NCI-H128 (cell line): ENCODE results near the gene PTP4A2.
"Not testable (repeated sequence)": the region's sequence is repeated elsewhere in the genome, so short reads cannot be mapped to it uniquely, and the experiment has no call there.

Experiments
- DNase-seq: peaks from one replicate; lab custom pipeline; 2025; ENCODE audit not compliant: unreplicated experiment; lab: John Stamatoyannopoulos, UW

PTP4A2 gene

GRCh38 chr1:31895474-31896198 lies 42.5 kb downstream of the PTP4A2 start:
- DNase-seq: not testable (repeated sequence)

GRCh38 chr1:31891280-31891679 lies 46.9 kb downstream of the PTP4A2 start:
- no peak for DNase-seq

- no peak for DNase-seq
These were observed 49.9 kb downstream of the PTP4A2 start for GRCh38 chr1:31888291-31888690.

GRCh38 chr1:31886866-31887265 lies 51.3 kb downstream of the PTP4A2 start:
- DNase-seq: no peak

GRCh38 chr1:31885851-31886250 lies 52.3 kb downstream of the PTP4A2 start:
- no peak for DNase-seq

GRCh38 chr1:31883357-31883942 lies 54.7 kb downstream of the PTP4A2 start:
- no peak for DNase-seq

- DNase-seq: no peak
These were observed 56.5 kb downstream of the PTP4A2 start for GRCh38 chr1:31881688-31882000.

- no peak for DNase-seq
These were observed 57.0 kb downstream of the PTP4A2 start for GRCh38 chr1:31880957-31881687.

GRCh38 chr1:31879981-31880608 lies 58.1 kb downstream of the PTP4A2 start:
- DNase-seq: no peak

- DNase-seq: no peak
These were observed 60.1 kb downstream of the PTP4A2 start for GRCh38 chr1:31878058-31878457.

- no peak for DNase-seq
These were observed 60.6 kb downstream of the PTP4A2 start for GRCh38 chr1:31877544-31877943.

- DNase-seq: no peak
These were observed 62.4 kb downstream of the PTP4A2 start for GRCh38 chr1:31875636-31876236.

- no peak for DNase-seq
These were observed 63.2 kb downstream of the PTP4A2 start for GRCh38 chr1:31874942-31875341.

GRCh38 chr1:31872658-31873636 lies 65.2 kb downstream of the PTP4A2 start:
- DNase-seq: no peak

GRCh38 chr1:31871703-31872102 lies 66.5 kb downstream of the PTP4A2 start:
- no peak for DNase-seq

GRCh38 chr1:31870086-31870736 lies 68.0 kb downstream of the PTP4A2 start:
- DNase-seq: no peak

- DNase-seq: no peak
These were observed 68.7 kb downstream of the PTP4A2 start for GRCh38 chr1:31869449-31869848.

- no peak for DNase-seq
These were observed 69.3 kb downstream of the PTP4A2 start for GRCh38 chr1:31868862-31869261.

- DNase-seq: no peak
These were observed 70.6 kb downstream of the PTP4A2 start for GRCh38 chr1:31867546-31867945.
